IMR-90 (cell line): Measurements from ENCODE around the gene TNRC6C. TPM values are rescaled to one million over a fixed set of nuclear protein-coding genes. Genes with fewer than 3 reads are reported as not detected.

Source experiments
- ATAC-seq: fragments of 200-7000 bp; cut with Tn5 transposase; 2 replicates; pipeline ENCODE4 v1.9.1; 2020; ENCODE audit warnings: low read depth, mild to moderate bottlenecking, moderate library complexity
- BruUV-seq: library from RNA; stranded (reverse); fragments of 400-500 nt; replicated peaks from 2 replicates; lab custom pipeline; 2021; lab: Mats Ljungman, UMichigan
- CTCF ChIA-PET: fragments of 300-600 bp; formaldehyde crosslinking; extraction: SDS; loops from one replicate; lab custom pipeline; 2021; ENCODE audit warnings: antibody characterized with exemption; lab: Yijun Ruan, JAX
- POLR2A ChIA-PET: fragments of 300-600 bp; sonication (Branson Sonifier 250); formaldehyde crosslinking; loops from one replicate; lab custom pipeline; 2022; ENCODE audit warnings: antibody characterized with exemption; ENCODE audit not compliant: unreplicated experiment; lab: Charles Lee
- DNase-seq: peaks from one replicate; pipeline ENCODE4 v3.0.0; 2013
- H2AFZ ChIP-seq: replicated peaks from 2 replicates; pipeline ENCODE3; 2013; ENCODE audit warnings: low read length, mild to moderate bottlenecking; ENCODE audit not compliant: poor library complexity
- H2AK5ac ChIP-seq: 2 replicates; pipeline ENCODE4 v1.6.1; 2013; ENCODE audit warnings: low read depth, low read length, inconsistent platforms
- H2AK9ac ChIP-seq: replicated peaks from 2 replicates; pipeline ENCODE3; 2013; ENCODE audit warnings: mild to moderate bottlenecking, low read depth, low read length, moderate library complexity; ENCODE audit not compliant: poor library complexity
- H2BK120ac ChIP-seq: 2 replicates; pipeline ENCODE4 v1.6.1; 2013; ENCODE audit warnings: low read depth, low read length, inconsistent platforms
- H2BK15ac ChIP-seq: 3 replicates; pipeline ENCODE4 v1.6.1; 2013; ENCODE audit warnings: low read depth, low read length, inconsistent platforms
- H2BK20ac ChIP-seq: 2 replicates; pipeline ENCODE4 v1.6.1; 2013; ENCODE audit warnings: low read depth, mild to moderate bottlenecking, inconsistent platforms, low read length, moderate library complexity
- H2BK5ac ChIP-seq: 2 replicates; pipeline ENCODE4 v1.6.1; 2013; ENCODE audit warnings: mild to moderate bottlenecking, low read depth, low read length, inconsistent platforms; ENCODE audit not compliant: poor library complexity, severe bottlenecking
- H3K14ac ChIP-seq: replicated peaks from 2 replicates; pipeline ENCODE4 v1.6.1; 2013; ENCODE audit warnings: low read depth, low read length, inconsistent platforms
- H3K18ac ChIP-seq: 2 replicates; pipeline ENCODE4 v1.6.1; 2013; ENCODE audit warnings: low read depth, low read length, control low read depth
- H3K23ac ChIP-seq: 2 replicates; pipeline ENCODE4 v1.6.1; 2013; ENCODE audit warnings: low read depth, low read length, inconsistent platforms
- H3K27ac ChIP-seq: 2 replicates; pipeline ENCODE4 v1.5.1; 2013; ENCODE audit warnings: mild to moderate bottlenecking, control low read depth, low read length; ENCODE audit not compliant: insufficient read depth
- H3K27me3 ChIP-seq: 2 replicates; pipeline ENCODE4 v1.6.1; 2013; ENCODE audit warnings: low read length; ENCODE audit not compliant: control insufficient read depth, insufficient read depth
- H3K36me3 ChIP-seq: 2 replicates; pipeline ENCODE4 v1.6.1; 2013; ENCODE audit warnings: low read length, mixed read lengths; ENCODE audit not compliant: control insufficient read depth, insufficient read depth
- H3K4ac ChIP-seq: 2 replicates; pipeline ENCODE4 v1.6.1; 2013; ENCODE audit warnings: low read depth, low read length, inconsistent platforms
- H3K4me1 ChIP-seq: 2 replicates; pipeline ENCODE4 v1.6.1; 2013; ENCODE audit warnings: low read length, mixed read lengths; ENCODE audit not compliant: control insufficient read depth, insufficient read depth
- H3K4me2 ChIP-seq: 2 replicates; pipeline ENCODE4 v1.6.1; 2013; ENCODE audit warnings: low read depth, mild to moderate bottlenecking, control low read depth, low read length, moderate library complexity
- H3K4me3 ChIP-seq: 2 replicates; pipeline ENCODE4 v1.5.1; 2013; ENCODE audit warnings: low read depth, mild to moderate bottlenecking, control low read depth, low read length, moderate library complexity; ENCODE audit not compliant: insufficient read depth
- H3K56ac ChIP-seq: 2 replicates; pipeline ENCODE4 v1.6.1; 2013; ENCODE audit warnings: low read length, inconsistent platforms; ENCODE audit not compliant: insufficient read depth; ENCODE audit errors: extremely low read depth
- H3K79me1 ChIP-seq, 2 experiments: 2 replicates each; pipeline ENCODE4 v1.6.1; 2013; ENCODE audit warnings: low read length in 2 of 2, inconsistent platforms in 1 of 2, low read depth in 1 of 2
- H3K9ac ChIP-seq: 2 replicates; pipeline ENCODE4 v1.6.1; 2013; ENCODE audit warnings: low read depth, low read length, control low read depth
- H3K9me1 ChIP-seq: 2 replicates; pipeline ENCODE4 v1.6.1; 2013; ENCODE audit warnings: low read length, inconsistent platforms; ENCODE audit not compliant: insufficient read depth
- H3K9me3 ChIP-seq: 2 replicates; pipeline ENCODE4 v1.6.1; 2013; ENCODE audit warnings: low read length; ENCODE audit not compliant: control insufficient read depth, insufficient read depth
- H4K20me1 ChIP-seq: 2 replicates; pipeline ENCODE4 v1.6.1; 2013; ENCODE audit warnings: low read length, inconsistent platforms; ENCODE audit not compliant: insufficient read depth
- H4K5ac ChIP-seq: 2 replicates; pipeline ENCODE4 v1.6.1; 2013; ENCODE audit warnings: mild to moderate bottlenecking, low read depth, low read length, control low read depth
- H4K8ac ChIP-seq, 2 experiments: 2 replicates each; pipeline ENCODE4 v1.6.1; 2013; ENCODE audit warnings: low read depth in 2 of 2, low read length in 2 of 2, control low read depth in 1 of 2, inconsistent platforms in 1 of 2
- H4K91ac ChIP-seq: 2 replicates; pipeline ENCODE4 v1.6.1; 2013; ENCODE audit warnings: low read depth, low read length, inconsistent platforms; ENCODE audit not compliant: insufficient read depth
- CEBPB ChIP-seq: IDR thresholded peaks from 2 replicates; pipeline ENCODE4 v1.6.1; 2012; ENCODE audit warnings: low read depth, low read length, improper control_type of control experiment
- FOS ChIP-seq: fragments of 150-350 bp; IDR thresholded peaks from 2 replicates; pipeline ENCODE4 v1.6.1; 2016; ENCODE audit warnings: low read depth, low read length
- NFE2L2 ChIP-seq: fragments of 150-350 bp; IDR thresholded peaks from 2 replicates; pipeline ENCODE4 v1.6.1; 2016; ENCODE audit warnings: low read depth, mild to moderate bottlenecking, low read length
- RCOR1 ChIP-seq: IDR thresholded peaks from 2 replicates; pipeline ENCODE4 v1.6.1; 2012; ENCODE audit warnings: mild to moderate bottlenecking, low read length, improper control_type of control experiment; ENCODE audit not compliant: insufficient replicate concordance
- WGBS, 2 experiments: methylation state at CpG; one replicate each; pipeline versions ENCODE4 v1.1.5 to v1.1.7; 2013; ENCODE audit warnings: missing lambda C conversion rate in 2 of 2; ENCODE audit not compliant: insufficient read length in 1 of 2; ENCODE audit errors: extremely low coverage in 2 of 2; 5-methylcytosine and 5-hydroxymethylcytosine counted together
- dilution Hi-C: fragments of 300-500 bp; cut with HindIII; formaldehyde crosslinking; loops from one replicate; pipeline ENCODE4 v1.14.3; 2018; ENCODE audit warnings: low sequenced_read_pairs; ENCODE audit not compliant: unreplicated experiment
- in situ Hi-C: fragments of 300-500 bp; cut with MboI; formaldehyde crosslinking; loops from 3 replicates; pipeline ENCODE4 v1.14.3; 2019; ENCODE audit warnings: low sequenced_read_pairs, inconsistent platforms, mixed read lengths
- intact Hi-C: fragments of 100-400 bp; cut with micrococcal nuclease; formaldehyde crosslinking; loops from 2 replicates; pipeline ENCODE4 v1.10.0; 2022
- polyA plus RNA-seq, 3 experiments: library from polyadenylated mRNA; depleted of rRNA; stranded (reverse); fragments of >200 nt; gene quantifications; 2 replicates each; pipeline ENCODE4 v1.2.3, GENCODE V29; 2012; ENCODE audit warnings: low replicate concordance in 1 of 3
- total RNA-seq: library from RNA; depleted of rRNA; stranded (reverse); fragments of >200 nt; gene quantifications from 2 replicates; pipeline ENCODE4 v1.2.3, GENCODE V29; 2012
- TF ChIP-seq, protein P1 (sequence below): conservative IDR thresholded peaks from 2 replicates; pipeline ENCODE4 v1.5.1; 2012; ENCODE audit warnings: mild to moderate bottlenecking, low read depth, low read length, improper control_type of control experiment

TNRC6C gene
- total and polyA plus RNA-seq, 2 of the 4 experiments (the other 2 are of a cell fraction) = 1.6 to 2.7 TPM

DNA sequence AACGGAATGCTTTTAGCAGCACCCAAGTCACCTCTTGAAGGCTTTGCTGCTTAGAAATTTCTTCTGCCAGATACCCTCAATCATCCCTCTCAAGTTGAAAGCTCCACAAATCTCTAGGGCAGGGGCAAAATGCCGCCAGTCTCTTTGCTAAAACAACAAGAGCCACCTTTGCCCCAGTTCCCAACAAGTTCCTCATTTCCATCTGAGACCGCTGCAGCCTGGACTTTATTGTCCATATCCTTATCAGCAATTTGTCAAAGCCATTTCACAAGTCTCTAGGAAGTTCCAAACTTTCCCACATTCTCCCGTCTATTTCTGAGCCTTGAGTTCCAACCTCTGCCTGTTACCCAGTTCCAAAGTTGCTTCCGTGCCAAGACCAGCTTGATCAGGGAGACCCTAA, 142.6 kb downstream of the TNRC6C start:
- H3K9me3 ChIP-seq = no peaks in the 10 kb centered on the region
- H3K23ac ChIP-seq = no peak overlapping the region
- no peak overlapping the region for H4K91ac ChIP-seq
- H2AK5ac ChIP-seq = no peak overlapping the region
- no peak overlapping the region for H3K14ac ChIP-seq
- no peak overlapping the region for H3K4me2 ChIP-seq
- H3K27ac ChIP-seq = no peak overlapping the region
- 100% methylated on average over 4 of the region's 5 CpGs; no CpG with 5 or more reads in 1 of the 2 experiments for WGBS, 2 experiments
- no peaks in the 10 kb centered on the region; the same call in 1 of the 2 replicates for H3K4me1 ChIP-seq
- no peak overlapping the region for H3K4me3 ChIP-seq
- no peak for TF ChIP-seq NFE2L2
- TF ChIP-seq, protein P1, sequence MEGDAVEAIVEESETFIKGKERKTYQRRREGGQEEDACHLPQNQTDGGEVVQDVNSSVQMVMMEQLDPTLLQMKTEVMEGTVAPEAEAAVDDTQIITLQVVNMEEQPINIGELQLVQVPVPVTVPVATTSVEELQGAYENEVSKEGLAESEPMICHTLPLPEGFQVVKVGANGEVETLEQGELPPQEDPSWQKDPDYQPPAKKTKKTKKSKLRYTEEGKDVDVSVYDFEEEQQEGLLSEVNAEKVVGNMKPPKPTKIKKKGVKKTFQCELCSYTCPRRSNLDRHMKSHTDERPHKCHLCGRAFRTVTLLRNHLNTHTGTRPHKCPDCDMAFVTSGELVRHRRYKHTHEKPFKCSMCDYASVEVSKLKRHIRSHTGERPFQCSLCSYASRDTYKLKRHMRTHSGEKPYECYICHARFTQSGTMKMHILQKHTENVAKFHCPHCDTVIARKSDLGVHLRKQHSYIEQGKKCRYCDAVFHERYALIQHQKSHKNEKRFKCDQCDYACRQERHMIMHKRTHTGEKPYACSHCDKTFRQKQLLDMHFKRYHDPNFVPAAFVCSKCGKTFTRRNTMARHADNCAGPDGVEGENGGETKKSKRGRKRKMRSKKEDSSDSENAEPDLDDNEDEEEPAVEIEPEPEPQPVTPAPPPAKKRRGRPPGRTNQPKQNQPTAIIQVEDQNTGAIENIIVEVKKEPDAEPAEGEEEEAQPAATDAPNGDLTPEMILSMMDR = no peak
- TF ChIP-seq RCOR1 = no peak
- no peak for TF ChIP-seq CEBPB
- TF ChIP-seq FOS = no peak
- DNase-seq = no peak
- in situ Hi-C loops (no loop called here), dilution Hi-C loops (no loop called here), intact Hi-C loops (no loop called here)
- H4K5ac ChIP-seq = no peak overlapping the region
- POLR2A ChIA-PET = no interaction called here
- H3K9me1 ChIP-seq = peaks cover 3% of the 10 kb centered on the region; the same call in 1 of the 2 replicates
- no peak overlapping the region for H3K56ac ChIP-seq
- CTCF ChIA-PET = no interaction called here
- H2AK9ac ChIP-seq = no peak overlapping the region
- H2BK15ac ChIP-seq = no peak overlapping the region
- H2BK5ac ChIP-seq = no peak overlapping the region
- no peak for ATAC-seq
- H3K36me3 ChIP-seq = peaks cover 46% of the 10 kb centered on the region
- H3K9ac ChIP-seq = no peak overlapping the region
- no peaks in the 10 kb centered on the region for H3K27me3 ChIP-seq
- H4K8ac ChIP-seq = no peak overlapping the region
- H4K20me1 ChIP-seq = no peaks in the 10 kb centered on the region
- no peak overlapping the region for H2BK20ac ChIP-seq
- H2AFZ ChIP-seq = no peak overlapping the region
- no peaks in the 10 kb centered on the region for H3K79me1 ChIP-seq
- no TSS peak for BruUV-seq
- no peak overlapping the region for H3K18ac ChIP-seq
- no peak overlapping the region for H2BK120ac ChIP-seq
- H3K4ac ChIP-seq = no peak overlapping the region
